Astrocyte of the spinal cord (primary cell): ENCODE data around the gene SAMD4A.

ENCODE experiments used
- DNase-seq: peaks from one replicate; pipeline ENCODE4 v3.0.0; 2011; ENCODE audit warnings: low read depth, low spot score
- H3K4me3 ChIP-seq: 2 replicates; pipeline ENCODE4 v1.5.1; 2011; ENCODE audit warnings: low read depth, mild to moderate bottlenecking, low read length, moderate library complexity
- in situ Hi-C: cut with HindIII; loops from 2 replicates; pipeline ENCODE4 v1.10.0; 2017; ENCODE audit warnings: low sequenced_read_pairs
- TF ChIP-seq, protein P1 (sequence below): IDR thresholded peaks from 2 replicates; pipeline ENCODE4 v1.5.1; 2012; ENCODE audit warnings: low read depth, mild to moderate bottlenecking, low read length, inconsistent platforms

SAMD4A gene

GRCh38 chr14:54836231-54836630, 269.3 kb downstream of the SAMD4A start:
- in situ Hi-C loops = no loop called here
- TF ChIP-seq, protein P1, sequence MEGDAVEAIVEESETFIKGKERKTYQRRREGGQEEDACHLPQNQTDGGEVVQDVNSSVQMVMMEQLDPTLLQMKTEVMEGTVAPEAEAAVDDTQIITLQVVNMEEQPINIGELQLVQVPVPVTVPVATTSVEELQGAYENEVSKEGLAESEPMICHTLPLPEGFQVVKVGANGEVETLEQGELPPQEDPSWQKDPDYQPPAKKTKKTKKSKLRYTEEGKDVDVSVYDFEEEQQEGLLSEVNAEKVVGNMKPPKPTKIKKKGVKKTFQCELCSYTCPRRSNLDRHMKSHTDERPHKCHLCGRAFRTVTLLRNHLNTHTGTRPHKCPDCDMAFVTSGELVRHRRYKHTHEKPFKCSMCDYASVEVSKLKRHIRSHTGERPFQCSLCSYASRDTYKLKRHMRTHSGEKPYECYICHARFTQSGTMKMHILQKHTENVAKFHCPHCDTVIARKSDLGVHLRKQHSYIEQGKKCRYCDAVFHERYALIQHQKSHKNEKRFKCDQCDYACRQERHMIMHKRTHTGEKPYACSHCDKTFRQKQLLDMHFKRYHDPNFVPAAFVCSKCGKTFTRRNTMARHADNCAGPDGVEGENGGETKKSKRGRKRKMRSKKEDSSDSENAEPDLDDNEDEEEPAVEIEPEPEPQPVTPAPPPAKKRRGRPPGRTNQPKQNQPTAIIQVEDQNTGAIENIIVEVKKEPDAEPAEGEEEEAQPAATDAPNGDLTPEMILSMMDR = no peak
- H3K4me3 ChIP-seq = no peak overlapping the region
- DNase-seq = no peak

- in situ Hi-C loops = no loop called here
- TF ChIP-seq, protein P1 = no peak
- no peak overlapping the region for H3K4me3 ChIP-seq
- no peak for DNase-seq
These were observed 270.7 kb downstream of the SAMD4A start for GRCh38 chr14:54837508-54838149.

GRCh38 chr14:54838931-54839512, 272.1 kb downstream of the SAMD4A start:
- TF ChIP-seq, protein P1 = no peak
- DNase-seq = no peak
- H3K4me3 ChIP-seq = no peak overlapping the region
- in situ Hi-C loops = no loop called here

DNA sequence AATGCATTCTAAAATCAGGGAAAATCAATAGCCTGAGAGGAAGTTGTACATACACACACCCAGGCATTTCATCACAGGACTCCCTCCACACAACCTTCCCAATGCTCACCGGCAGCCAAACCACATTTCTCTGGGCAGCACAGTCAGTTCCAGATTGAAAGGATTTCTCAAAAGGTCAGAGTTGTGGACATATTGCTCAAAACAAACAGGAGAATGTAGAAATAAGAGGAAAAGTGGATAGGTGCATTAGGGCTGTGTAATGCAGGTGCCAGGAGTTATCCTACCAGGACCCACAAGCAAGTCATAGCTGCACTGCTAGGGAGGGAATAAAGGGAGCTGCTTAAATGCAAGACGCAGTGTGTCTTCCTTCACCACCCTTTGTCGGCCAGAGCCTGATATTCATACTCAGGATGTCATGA, 272.8 kb downstream of the SAMD4A start:
- peak; percentile 28 for DNase-seq
- H3K4me3 ChIP-seq = no peak overlapping the region
- in situ Hi-C loops = no loop called here
- TF ChIP-seq, protein P1 = no peak

GRCh38 chr14:54840336-54840735, 273.4 kb downstream of the SAMD4A start:
- no peak overlapping the region for H3K4me3 ChIP-seq
- no peak for DNase-seq
- TF ChIP-seq, protein P1 = no peak
- in situ Hi-C loops = no loop called here

GRCh38 chr14:54840798-54841197, 273.9 kb downstream of the SAMD4A start:
- in situ Hi-C loops = no loop called here
- TF ChIP-seq, protein P1 = no peak
- no peak overlapping the region for H3K4me3 ChIP-seq
- DNase-seq = no peak
